GM21360 (cell line): ENCODE results near the gene SYT1.

ENCODE experiments used
- ATAC-seq: cut with Tn5 transposase; IDR thresholded peaks from one replicate; pipeline ENCODE4 v1.9.1; 2021; ENCODE audit warnings: mild to moderate bottlenecking, moderate library complexity; ENCODE audit not compliant: unreplicated experiment

Gene SYT1

GRCh38 chr12:79275631-79276030 lies 411.1 kb downstream of the SYT1 start:
- ATAC-seq = no peak

DNA sequence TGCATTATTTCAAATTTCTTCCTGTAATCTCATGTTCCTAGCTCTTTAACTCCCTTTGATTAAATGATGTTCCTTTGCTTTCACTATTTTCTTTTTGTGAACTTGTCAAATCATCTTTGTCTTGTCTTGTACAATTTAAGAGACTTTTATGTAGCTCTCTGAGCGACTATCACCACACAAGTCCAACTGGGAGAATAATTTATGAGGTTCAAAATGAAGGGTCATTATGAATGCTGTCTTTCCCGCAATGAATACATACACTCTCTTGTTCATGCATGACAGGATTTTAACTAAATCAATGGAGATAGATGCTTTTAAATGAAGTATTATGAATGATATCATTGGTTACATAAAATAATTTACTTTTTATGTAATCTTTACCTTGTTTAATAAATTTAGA lies 418.8 kb downstream of the SYT1 start:
- ATAC-seq = no peak

DNA sequence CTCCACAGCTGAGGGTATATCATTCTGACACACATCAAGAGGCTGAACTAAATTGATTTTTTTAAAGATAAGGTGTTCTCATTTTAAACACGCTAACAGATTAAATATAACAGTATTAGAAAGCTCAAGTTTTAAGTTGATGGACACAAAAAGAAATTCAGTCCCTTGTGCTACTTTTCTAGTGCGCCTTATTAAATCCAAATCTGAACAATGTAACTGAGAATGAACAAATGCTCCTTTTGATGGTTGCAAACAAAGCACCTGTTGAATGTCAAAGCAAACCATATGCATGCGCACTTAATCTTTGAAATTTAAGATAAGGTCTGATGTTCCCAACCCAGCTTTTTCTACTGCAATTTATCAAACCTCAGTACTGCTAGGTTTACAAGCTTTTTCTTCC lies 424.3 kb downstream of the SYT1 start:
- no peak for ATAC-seq

- no peak for ATAC-seq
These were observed 427.1 kb downstream of the SYT1 start for GRCh38 chr12:79291711-79292110.

DNA sequence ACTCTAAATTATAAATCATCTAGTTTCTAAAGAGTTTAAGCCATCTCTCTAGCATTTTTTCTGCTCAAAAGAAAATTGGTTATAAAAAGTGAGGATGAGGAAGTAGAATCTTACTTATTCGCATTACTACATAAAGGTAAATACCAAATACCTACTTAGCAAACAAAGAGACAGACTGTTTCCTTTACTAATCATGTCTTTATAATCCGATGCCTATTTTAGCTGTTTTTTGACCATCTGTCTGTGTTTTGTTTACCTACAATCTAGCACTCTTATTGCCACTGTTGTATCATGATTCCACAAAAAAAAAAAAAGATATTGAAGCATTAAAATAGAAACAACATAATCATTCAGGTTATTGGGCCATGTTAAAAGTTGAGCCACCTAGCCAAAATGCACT lies 430.0 kb downstream of the SYT1 start:
- ATAC-seq = no peak

- ATAC-seq = no peak
These were observed 431.0 kb downstream of the SYT1 start for GRCh38 chr12:79295572-79295971.

GRCh38 chr12:79296133-79296532 lies 431.6 kb downstream of the SYT1 start:
- no peak for ATAC-seq

GRCh38 chr12:79296871-79297270 lies 432.3 kb downstream of the SYT1 start:
- no peak for ATAC-seq

DNA sequence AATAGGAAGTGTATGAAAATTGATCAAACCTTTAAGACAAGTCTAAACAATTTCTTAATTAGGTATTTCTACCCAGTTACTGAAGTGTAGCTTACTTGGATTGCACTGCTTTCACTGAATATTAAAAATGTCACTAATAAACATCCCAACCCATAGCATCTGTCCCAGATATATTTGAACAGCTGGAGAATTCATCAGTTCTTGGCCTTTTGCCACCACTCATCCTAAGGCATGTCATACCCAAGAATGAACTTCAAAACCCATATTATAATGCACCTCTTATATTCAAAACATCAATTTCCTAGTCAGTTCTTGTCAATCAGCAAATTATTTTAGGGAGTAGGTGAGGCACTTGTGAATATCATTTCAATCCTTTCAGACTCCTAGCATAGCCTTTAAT lies 433.9 kb downstream of the SYT1 start:
- no peak for ATAC-seq

- no peak for ATAC-seq
These were observed 435.0 kb downstream of the SYT1 start for GRCh38 chr12:79299447-79300198.

DNA sequence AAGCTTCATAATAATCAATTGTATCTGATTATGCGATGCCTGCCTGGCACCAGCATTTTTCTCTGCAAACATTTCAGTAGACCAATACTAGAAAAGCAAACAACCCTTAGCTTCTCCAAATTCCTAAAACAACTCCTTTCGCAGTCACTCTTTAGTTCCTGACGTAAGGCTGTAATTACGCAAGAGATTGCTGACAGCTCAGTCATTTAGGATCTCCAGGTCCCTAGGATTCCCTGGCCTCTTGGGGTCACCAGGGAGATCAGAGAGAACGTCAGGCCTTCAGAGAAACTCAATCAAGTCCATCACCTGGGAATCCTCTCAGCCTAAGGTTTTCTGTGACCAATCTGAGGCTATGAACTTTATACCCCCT lies 435.6 kb downstream of the SYT1 start:
- no peak for ATAC-seq

- ATAC-seq = no peak
These were observed 436.6 kb downstream of the SYT1 start for GRCh38 chr12:79301181-79301580.

DNA sequence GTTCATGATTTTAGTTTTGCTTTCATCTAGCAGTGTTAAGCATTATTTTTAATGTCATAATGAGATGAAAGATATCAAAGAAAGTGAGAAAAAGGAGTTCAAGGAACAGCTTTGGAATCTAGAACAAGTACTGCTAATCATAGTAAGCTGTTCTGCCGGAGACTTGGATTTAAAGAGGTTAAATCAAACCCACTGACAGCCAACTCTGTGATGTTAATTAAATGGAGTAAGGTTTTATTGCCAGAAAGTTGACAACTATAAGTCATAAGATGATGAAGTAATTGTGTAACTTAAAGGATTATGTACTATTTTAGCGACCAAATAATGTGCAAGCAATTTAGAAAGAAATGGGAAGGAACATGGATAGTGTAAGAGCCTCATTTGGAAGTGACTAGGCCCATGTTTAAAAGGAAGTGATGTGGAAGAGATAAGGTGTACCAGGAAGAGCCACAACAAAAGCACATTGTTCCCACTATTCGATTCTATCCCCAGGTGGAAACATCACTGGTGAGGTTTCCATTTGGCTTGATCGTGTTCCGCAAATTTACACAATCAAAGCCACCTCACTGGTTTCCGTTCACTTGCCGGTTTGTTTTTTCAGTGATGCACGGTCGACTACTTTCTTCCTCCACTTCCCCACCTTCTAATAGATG lies 437.7 kb downstream of the SYT1 start:
- ATAC-seq = no peak

GRCh38 chr12:79307340-79307739 lies 442.8 kb downstream of the SYT1 start:
- no peak for ATAC-seq

DNA sequence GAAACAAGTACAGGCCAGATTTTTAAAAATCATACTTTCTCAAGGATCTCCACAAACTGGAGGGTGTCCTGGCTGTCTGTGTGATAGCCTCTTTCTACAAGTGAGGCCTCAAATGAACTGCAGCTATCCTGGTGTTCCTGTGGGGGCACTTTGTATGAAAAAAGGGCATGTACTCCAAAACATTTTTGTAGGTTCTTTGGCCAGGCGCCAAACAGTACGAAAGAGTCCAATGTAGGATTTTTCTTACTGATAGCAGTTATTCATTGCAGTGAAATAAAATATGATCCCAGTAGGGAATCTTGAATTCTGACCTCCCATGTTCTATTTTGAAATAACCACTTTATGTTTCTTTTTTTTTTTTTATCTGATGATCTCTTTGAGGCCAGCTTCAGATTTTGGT lies 444.5 kb downstream of the SYT1 start:
- no peak for ATAC-seq

DNA sequence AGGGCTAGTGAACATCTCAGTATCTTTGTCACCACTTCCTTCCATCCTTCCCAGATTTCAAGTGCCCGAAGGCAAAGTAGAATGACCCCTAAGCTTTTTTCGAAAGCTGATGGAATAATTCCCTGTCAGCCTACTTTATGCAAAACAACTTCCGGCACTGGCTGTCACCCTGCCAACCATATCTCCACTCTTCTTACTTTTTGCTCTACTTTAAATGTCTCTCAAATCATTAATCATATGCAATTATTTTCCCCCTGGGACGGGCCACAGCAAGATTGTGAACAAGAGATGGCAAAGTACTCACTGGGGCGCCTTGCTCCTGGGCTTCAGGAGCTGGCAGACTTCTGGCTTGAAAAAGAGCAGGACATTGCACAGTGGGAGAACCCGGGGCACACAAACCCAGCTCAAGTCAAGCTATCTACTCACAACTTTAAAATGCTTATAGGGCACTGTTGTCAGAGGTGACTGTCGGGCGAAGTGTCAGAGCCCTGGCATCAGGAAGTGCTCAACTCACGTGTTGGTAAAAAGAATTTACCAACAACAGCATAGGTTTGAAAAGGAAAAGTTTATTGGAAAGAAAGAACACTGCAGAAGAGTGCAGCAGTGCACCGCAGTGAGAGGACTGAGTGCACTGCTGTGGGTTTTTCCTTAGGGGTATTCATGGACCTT lies 452.7 kb downstream of the SYT1 start:
- no peak for ATAC-seq

GRCh38 chr12:79322905-79323304 lies 458.3 kb downstream of the SYT1 start:
- no peak for ATAC-seq

DNA sequence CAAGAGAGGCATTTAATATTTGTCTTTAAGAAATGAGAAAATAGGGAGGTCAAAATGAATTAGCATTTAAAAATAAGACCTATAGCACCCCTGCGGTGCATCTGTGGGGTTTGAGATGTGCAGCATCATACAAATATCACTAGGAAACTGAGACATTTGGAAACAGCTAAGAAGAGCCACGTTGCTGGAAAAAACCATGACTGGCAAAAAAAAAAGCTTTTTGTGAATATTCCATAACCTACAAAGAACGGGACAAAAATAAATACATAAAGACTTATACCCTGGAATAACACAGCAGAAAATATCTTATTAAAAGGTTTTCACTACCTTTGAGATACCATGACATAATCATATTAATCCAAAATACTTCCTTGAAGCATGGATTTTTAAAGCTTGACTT lies 460.0 kb downstream of the SYT1 start:
- no peak for ATAC-seq

GRCh38 chr12:79326222-79326621 lies 461.6 kb downstream of the SYT1 start:
- ATAC-seq = no peak

DNA sequence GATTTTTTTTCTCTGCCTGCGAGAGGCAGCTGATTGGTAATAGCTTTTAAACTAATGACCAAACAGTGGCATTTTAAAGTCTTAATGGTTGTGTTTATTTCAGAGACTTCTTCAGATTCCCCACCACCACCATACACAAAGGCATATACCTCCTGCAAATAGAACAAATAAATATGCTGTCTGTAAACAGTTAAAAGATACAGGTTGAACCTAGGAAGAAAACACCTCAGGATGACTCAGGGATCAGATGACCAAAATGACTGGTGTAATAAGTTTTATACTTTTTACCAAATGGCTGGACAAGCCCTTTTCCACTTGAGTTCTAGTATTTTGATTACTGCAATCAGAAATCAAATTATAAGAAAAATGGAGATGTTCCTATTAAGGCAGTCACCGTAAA lies 462.1 kb downstream of the SYT1 start:
- ATAC-seq = no peak

- no peak for ATAC-seq
These were observed 462.9 kb downstream of the SYT1 start for GRCh38 chr12:79327465-79327864.

DNA sequence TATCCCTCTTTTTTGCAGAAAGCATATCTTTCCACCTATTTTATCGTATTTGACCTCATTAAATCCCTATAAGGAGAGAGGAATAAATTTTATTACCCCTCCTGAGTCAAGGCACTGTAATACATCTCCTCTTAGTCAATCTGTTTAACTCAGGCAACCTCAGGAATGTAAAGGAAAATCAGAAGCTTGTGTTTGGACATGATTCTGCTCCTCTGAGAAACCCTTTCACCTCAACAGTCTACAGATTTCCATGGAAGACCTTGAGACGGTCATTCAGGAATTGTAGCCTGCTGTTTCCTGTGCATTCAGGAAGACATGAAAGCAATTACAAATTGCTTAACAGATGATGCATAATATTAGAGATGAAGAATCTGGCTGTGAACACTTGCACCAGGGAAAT lies 465.4 kb downstream of the SYT1 start:
- ATAC-seq = no peak
